GM19193 (cell line): ENCODE results near the gene DYNLT2.

ENCODE experiments used
- POLR2A ChIP-seq: IDR thresholded peaks from 4 replicates; pipeline ENCODE4 v1.6.1; 2011; ENCODE audit not compliant: insufficient read depth, insufficient read length; ENCODE audit errors: extremely low read depth

DYNLT2 gene

DNA sequence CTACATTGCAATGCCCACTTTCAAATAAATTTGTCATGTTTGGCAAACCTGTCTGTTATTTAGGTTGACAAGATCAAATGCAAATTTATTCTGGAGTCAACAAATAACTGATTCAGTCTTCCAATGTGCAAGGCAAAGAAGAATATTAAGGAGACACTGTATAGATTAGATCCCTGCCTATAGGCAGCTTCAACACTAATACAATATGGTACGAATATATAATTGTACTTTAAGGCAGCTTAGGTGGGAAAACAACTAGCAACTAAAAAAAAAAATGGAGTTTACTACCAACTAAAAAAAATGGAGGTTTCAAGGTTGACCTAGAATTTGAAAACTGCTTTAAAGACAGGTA lies 25.3 kb downstream of the DYNLT2 start:
- no peak for TF ChIP-seq POLR2A

DNA sequence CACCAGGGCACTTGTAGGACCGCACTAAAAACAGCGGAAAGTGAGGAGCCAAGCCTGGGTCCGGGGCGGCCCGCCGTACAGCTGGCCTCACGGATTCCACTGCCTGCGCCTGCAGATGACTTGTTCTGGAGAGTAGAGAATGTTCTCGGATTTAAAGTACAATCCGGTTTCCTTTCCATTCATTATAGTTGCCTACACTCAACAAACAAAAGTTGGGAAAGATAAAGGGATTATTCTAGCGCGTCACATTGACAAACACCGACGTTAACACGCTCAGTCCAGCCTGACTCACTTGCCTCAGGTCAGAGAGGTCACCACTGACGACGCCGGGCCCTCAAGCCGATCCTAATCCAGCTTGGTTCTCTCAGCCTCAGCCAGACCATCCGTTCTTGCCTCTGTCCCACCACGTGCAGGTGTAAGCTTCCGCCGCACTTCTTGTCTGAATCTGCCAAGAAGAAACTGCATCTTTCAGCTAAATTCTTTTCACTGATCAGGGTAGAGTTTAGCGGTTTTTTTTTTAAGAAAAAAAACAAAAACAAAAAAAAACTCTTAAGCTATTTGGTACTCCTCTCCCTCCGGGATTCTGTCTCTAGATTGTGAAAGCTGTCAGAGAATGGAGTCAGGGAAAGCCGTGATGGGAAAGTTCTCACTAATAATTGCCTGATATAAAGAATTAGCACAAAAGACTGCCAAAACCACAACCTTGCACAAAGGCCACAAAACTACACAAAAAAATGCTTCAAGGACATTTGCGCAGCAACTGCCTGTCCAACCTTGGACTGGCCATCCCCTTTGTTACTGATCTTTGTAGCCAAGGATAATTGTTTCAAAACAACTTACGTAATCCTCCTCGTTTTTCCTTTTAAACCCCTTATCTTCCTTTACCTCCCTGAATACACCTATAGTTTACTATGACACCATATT lies 26.0 kb downstream of the DYNLT2 start:
- TF ChIP-seq POLR2A: no peak

DNA sequence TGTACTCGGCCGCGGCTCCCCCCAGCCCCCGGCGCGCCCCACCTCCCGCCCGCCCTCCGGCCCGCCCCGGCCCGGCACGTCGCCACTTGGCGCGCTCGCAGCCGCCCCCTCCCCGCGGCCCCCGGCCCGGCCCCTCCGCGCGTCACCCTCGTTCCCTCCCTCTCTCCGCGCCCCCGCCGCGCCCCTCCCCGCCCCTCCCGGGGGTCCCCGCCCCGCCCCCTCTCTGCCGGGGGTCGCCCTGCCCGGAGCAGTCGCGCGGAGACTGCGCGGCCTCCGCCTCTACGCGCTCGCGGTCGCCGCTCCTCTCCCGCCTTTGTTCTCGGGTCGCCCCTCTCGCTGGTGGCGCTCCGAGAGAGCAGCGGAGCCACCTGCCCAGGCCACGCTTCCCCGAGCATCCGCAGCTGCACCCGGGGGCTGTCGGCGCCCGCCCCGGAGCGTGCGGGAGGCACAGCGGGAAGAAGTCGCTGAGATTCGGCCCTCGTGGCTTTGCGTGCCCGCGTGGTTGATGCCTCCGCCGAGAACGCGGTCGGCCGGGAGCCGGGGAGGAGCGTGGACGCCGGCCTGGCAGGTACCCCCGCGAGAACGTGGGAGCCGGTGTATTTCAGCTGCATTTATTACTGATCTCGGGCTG lies 26.8 kb downstream of the DYNLT2 start, which contains the start of gene PHF10:
Gene PHF10 (minus strand): TSS at position 7 of the 631 bp plus-strand sequence. CDS start 569 bp downstream, outside the sequence.
- TF ChIP-seq POLR2A: peak; percentile 39

DNA sequence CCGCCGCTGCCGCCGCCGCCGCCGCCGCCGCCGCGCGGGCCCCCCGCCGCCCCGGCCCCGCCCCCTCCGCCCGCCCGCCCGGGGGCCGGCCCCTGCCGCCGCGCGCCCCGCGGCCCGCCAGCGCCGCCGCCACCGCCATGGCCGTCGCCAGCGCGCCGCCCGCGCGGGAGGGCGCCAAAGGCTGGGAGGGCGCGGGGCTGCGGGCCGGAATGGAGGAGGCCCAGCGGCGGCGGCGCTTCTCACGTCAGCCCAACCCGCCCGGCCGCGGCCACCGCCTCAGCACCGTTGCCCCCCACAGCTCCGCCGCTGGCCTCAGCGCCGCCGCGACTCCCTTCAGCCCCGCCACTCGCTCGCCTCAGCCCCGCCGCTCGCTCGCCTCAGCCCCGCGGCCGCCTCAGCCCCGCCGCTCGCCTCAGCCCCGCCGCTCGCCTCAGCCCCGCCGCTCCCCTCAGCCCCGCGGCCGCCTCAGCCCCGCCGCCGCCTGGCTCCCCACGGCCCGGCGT lies 27.3 kb downstream of the DYNLT2 start:
- TF ChIP-seq POLR2A: peak; percentile 14

DNA sequence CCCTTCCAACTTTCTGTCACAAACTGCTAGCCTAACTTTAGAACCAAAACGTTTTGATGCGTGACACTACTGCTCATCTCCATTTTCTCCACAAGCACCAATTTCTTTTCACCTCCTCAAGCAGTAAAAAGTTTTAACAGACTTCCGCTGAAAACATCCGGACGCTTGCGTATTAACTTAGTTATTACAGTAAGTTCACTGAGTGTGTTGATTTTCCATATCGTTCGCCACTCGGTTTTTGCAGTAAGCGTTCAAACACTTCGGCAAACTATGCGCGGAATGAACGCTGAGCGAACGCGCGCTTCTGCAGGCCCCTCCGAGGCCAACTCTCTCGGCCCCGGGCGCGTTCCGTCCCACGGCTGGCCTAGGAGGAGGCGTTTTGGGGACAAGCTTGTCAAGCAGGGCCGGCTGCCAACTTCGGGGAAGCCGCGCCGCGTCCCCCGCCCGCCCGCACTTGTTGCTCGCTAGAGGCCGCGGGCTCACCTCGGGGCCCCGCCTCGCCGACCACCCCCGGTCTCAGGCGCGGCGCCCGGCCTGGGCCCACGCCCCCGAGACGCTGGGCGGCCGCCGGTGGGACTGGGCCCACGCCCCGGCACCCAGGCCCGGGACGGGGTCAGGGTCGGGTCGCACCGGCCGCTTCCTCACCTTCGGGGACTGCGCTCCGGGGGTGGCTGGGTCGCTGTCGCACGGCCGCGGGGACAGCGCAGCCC lies 28.0 kb downstream of the DYNLT2 start:
- no peak for TF ChIP-seq POLR2A

DNA sequence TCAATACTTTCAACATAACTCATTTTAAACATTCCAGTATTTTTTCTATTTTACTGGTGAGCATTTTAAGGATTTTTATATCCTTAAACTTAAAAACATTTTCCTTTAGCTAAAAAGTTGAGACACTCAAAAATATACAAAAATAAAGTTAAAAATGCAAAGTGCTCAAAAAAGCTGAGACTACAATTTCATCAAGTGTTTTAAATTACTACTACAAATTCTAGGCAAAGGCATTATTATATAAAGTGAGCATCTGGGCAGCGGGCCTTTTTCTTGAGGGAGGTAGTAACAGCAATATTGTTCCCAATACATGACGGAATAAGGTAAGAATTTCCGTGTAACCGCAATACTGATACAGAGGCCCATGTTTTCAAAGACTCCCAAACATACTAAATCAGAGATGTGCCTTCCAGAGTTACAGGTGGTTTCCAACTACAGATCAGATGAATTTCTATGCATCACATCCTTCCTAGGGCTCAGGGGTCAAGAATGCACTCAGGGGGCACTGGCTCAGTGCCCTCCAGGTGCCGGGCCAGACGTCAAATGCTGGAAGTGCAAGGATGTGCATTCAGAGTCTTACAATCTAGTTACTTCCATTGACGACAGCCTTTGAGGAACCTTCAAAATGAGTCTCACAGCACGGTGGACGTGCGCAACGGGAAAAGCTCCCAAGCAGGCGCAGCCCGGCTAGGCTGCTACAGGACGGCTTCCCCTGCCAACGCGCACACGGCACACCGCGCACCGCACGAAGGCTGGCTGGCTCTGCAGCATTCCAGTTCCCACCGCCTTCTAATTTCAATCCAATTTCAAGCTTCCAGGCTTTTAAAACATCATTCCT lies 28.8 kb downstream of the DYNLT2 start:
- no peak for TF ChIP-seq POLR2A

DNA sequence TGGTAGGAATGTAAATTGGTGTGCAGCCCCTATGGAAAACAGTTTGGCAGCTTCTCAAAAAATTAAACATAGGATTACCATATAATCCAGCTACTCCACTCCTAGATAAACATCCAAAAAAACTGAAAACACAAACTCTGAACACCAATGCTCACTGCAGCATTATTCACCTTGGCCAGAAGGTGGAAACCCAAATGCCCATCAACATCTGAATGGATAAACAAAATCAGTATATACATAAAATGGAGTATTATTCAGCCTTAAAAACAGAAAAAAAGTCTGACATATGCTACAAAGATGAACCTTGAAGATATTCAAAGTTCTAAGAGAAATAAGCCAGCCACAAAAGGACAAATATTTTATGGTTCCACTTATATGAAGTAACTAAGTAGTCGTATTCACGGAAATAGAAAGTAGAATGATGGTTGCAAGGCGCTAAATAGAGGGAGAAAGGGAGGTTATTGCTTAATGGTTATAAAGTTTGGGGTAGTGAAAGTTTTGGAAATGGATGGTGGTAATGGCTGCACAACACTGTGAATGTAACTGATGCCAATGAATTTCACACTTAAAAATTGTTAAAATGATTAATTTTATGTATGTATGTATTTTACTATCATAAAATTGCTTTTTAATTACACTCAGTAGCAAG lies 31.0 kb downstream of the DYNLT2 start:
- TF ChIP-seq POLR2A: no peak

DNA sequence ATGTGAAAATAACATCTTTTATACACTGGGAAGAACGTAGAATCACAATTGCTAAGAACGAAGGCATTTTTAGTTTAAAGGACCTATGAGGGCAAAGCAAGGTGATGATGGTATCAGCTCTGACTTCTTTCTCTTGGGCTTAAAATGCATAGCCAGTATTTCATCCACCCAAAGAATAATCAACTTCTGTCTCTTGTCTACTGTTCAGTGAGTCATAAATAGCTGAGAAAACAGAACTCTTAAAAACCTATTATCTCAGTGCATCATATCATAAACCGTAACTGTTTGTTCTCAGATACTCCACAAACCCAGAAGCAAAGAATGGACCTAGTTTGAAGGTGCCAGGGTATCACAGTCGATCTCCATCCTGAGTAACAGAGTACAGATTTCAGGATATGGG lies 32.3 kb downstream of the DYNLT2 start:
- TF ChIP-seq POLR2A: no peak

DNA sequence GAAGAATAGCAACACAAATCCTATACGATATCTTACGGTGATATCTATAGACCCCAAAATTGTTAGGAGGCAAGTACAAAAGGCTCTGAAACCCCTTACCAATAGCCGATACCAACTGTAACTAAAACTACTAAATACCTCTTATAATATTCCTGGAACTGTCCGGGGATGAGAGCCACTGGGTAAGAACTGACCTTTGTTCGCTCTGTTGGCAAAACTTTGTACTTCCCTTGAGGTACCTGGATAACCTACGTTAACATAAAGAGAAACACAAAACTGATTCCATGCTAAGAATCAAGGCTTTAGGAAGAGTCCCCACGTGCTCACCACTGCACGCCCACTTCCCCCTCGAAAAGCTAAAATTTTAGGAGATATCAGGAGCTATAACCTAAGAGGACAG lies 36.8 kb downstream of the DYNLT2 start:
- no peak for TF ChIP-seq POLR2A

DNA sequence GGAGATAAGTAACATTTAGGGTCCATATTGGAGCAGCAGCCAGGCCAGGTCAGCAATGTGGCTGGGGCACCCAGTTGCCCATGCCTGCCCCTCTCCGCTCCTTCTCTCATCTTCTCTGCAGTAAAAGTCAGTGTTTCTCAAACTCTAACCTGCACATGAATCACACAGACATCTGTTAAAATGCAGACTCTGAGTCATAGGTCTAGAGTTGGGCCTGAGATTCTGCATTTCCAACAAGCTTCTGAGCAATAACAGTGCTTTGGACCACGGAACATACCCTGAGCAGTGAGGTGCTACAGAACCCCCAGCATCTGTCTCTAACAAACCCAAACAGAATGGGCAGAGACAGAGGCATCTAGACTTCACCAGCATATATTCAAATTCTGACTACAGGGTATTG lies 37.2 kb downstream of the DYNLT2 start:
- no peak for TF ChIP-seq POLR2A

DNA sequence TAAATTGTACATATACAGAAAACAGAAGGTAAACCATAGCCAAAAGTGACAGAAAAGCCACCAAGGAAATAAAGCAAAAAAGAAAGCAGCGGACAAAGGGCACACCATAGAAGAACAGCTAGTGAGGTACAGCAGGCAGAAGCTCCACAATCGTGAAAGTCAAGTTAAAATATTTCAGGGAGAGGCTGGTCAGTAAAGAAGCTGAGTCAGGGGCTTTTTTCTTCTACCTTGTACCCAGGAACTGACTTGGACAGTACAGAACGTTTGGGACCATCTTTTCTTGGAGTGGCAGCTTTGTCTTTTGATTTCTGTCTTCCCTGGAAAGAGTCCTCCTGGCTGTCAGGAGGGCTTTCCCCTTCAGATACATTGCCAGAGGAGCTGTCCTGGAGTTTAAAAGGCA lies 41.4 kb downstream of the DYNLT2 start:
- TF ChIP-seq POLR2A: no peak

DNA sequence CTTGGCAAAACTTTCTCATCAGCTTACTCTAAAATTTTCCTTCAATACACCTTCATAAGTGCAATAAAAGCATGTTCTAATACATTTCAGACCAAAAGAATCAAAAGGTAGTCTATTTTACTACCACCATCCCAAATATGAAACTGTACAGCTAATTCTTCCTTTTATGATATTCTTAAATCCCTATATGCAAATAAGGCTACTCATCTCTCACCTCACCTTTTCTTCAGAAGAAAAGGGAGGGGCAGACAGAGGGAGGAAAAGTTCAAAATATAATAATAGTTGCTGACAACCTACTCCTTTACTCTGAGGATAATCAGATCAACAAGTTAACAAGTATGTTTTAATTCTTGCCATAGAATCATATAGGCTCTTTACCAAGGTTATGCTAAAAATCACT lies 42.1 kb downstream of the DYNLT2 start:
- no peak for TF ChIP-seq POLR2A

DNA sequence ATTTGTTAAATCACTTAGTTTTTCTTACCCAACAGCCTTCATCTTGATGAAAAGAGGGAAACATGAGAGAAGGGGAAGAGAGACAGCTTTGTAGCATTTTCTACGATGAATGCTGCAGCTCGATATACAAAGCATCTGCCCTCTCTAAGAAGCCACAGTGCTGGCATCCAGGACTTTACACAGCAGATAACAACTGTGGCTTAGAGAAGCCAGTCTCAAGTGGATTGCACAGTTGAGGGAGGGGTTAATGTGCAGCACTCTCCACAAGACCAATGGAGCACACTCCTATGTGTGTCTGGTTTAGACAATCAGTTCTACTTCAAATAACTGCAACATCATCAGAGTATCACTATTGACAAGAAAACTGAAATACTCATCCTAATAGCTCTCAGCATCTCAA lies 43.6 kb downstream of the DYNLT2 start:
- no peak for TF ChIP-seq POLR2A

DNA sequence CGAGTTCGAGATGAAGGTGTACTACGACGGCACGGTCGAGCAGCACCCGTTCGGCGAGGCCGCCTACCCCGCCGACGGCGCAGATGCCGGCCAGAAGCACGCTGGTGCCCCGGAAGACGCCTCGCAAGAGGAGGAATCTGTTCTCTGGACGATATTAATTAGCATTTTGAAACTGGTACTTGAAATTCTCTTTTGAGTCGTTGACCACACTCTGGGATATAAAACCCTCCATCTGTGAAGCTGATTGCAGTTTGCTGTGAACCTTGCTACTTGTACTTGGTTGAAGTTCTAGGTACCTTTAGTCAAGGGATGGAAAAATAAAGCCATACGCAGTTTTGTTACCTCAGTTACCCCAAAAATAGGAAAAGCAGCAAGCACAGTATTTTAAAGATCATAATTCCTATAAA lies 48.5 kb downstream of the DYNLT2 start:
- no peak for TF ChIP-seq POLR2A
